ENCODE measurements around the gene FCN2.
A peak's percentile ranks its signal among the peaks of the same experiment; 100 is the strongest.

Gene FCN2

GRCh38 chr9:134869554-134870300 is 10.9 kb upstream of the FCN2 start:
- DNase-seq, result no peak

- no peak for DNase-seq
Measured at GRCh38 chr9:134870301-134870694, 10.3 kb upstream of the FCN2 start.

- no peak for DNase-seq
Measured at GRCh38 chr9:134870746-134871662, 9.6 kb upstream of the FCN2 start.

- DNase-seq, result no peak
Measured at GRCh38 chr9:134871697-134872340, 8.8 kb upstream of the FCN2 start.

GRCh38 chr9:134872482-134873231 is 8.0 kb upstream of the FCN2 start:
- DNase-seq, result no peak

GRCh38 chr9:134875371-134875770 is 5.2 kb upstream of the FCN2 start:
- peak; percentile 25 for DNase-seq

- DNase-seq, result no peak
Measured at GRCh38 chr9:134877541-134877940, 3.1 kb upstream of the FCN2 start.

GRCh38 chr9:134879664-134880483 is 736 bp upstream of the FCN2 start:
- no peak for DNase-seq

GRCh38 chr9:134881313-134881670 is 682 bp downstream of the FCN2 start:
- no peak for DNase-seq

- DNase-seq, result no peak
Measured at GRCh38 chr9:134882204-134882785, 1.7 kb downstream of the FCN2 start.

- no peak for DNase-seq
Measured at GRCh38 chr9:134883040-134883782, 2.6 kb downstream of the FCN2 start.

- DNase-seq, result no peak
Measured at GRCh38 chr9:134884492-134884891, 3.9 kb downstream of the FCN2 start.

GRCh38 chr9:134885001-134885678 is 4.5 kb downstream of the FCN2 start:
- DNase-seq, result no peak

- no peak for DNase-seq
Measured at GRCh38 chr9:134885679-134886412, 5.2 kb downstream of the FCN2 start.

- DNase-seq, result no peak
Measured at GRCh38 chr9:134886413-134886913, 5.9 kb downstream of the FCN2 start.

- DNase-seq, result no peak
Measured at GRCh38 chr9:134887219-134887618, 6.6 kb downstream of the FCN2 start.

- DNase-seq, result peak; percentile 70
Measured at GRCh38 chr9:134887686-134888602, 7.3 kb downstream of the FCN2 start.

GRCh38 chr9:134888603-134889190 is 8.1 kb downstream of the FCN2 start:
- DNase-seq, result no peak
